GM12875 (cell line): ENCODE results near the gene RAB8A.
"Not testable (repeated sequence)": the region's sequence is repeated elsewhere in the genome, so short reads cannot be mapped to it uniquely, and the experiment has no call there.

Source experiments
- H3K4me3 ChIP-seq: one replicate; pipeline ENCODE4 v1.5.1; 2011; ENCODE audit warnings: low read depth, low read length, control low read depth
- CTCF ChIP-seq: IDR thresholded peaks from 2 replicates; pipeline ENCODE4 v1.5.1; 2011; ENCODE audit warnings: low read depth, mild to moderate bottlenecking, control low read depth, inconsistent platforms, low read length, moderate library complexity, borderline replicate concordance; ENCODE audit not compliant: insufficient read depth

Gene RAB8A

GRCh38 chr19:16098821-16099220 is 12.9 kb upstream of the RAB8A start:
- H3K4me3 ChIP-seq, result no peak overlapping the region
- no peak for TF ChIP-seq CTCF

- not testable (repeated sequence) for H3K4me3 ChIP-seq
Measured at GRCh38 chr19:16099314-16099965, 12.2 kb upstream of the RAB8A start.

GRCh38 chr19:16100524-16100923 is 11.2 kb upstream of the RAB8A start:
- no peak overlapping the region for H3K4me3 ChIP-seq

DNA sequence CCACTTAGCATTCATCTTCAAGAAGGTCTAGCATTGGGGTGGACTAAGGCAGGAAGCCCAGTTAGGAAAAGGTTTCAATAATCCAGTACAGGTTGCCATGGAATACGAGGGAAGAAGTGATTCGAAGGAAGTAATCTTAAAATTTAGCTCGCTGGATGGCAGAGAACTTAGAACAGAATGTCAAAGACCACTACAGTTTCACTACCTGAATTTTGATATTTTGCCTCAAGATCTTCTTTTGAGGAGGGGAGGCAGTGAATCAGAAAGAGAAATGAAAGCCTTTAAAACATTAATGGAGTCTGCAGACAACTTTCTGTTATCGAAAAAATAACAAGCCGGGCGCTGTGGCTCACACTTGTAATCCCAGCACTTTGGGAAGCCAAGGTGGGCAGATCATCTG is 7.0 kb upstream of the RAB8A start:
- no peak for TF ChIP-seq CTCF
- no peak overlapping the region for H3K4me3 ChIP-seq

More at GRCh38 chr19:16100524-16100923, 11.2 kb upstream of the RAB8A start:
- TF ChIP-seq CTCF, result no peak

DNA sequence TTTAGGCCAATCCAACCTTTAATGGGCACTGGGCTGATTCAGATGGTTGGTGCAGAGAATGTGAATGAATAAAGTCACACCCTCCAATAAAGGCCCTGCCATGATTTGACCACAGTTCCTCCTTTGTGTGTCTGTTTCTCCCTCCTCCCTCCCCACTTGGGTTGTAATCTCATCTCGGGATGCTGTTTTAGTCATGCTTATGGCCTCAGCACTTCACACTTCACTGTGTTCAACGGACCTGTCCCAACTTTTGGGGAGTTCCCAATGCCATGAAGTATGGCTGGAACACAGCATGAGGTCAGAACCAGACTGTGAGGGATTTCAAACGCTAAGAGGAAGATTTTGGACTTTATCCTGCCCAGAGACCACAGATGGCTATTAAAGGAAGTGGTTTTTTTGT is 5.6 kb upstream of the RAB8A start:
- no peak overlapping the region for H3K4me3 ChIP-seq
- TF ChIP-seq CTCF, result no peak

- no peak for TF ChIP-seq CTCF
- peak overlapping the region; percentile 93 for H3K4me3 ChIP-seq
Measured at GRCh38 chr19:16111909-16112752, 442 bp downstream of the RAB8A start.

GRCh38 chr19:16112778-16113177 is 1.1 kb downstream of the RAB8A start:
- TF ChIP-seq CTCF, result no peak
- H3K4me3 ChIP-seq, result peak overlapping the region; percentile 93
